ENCODE results near the gene C19orf67. TPM values are rescaled to one million over a fixed set of nuclear protein-coding genes. Genes with fewer than 3 reads are reported as not detected.

Gene C19orf67
- total RNA-seq, 1 donor, result 0.27 TPM

- no peak for TF ChIP-seq CTCF (IDR thresholded peaks at IDR 0.05; ENCODE audit: insufficient read depth, low read length)
- no peak overlapping the region for H3K4me3 ChIP-seq (ENCODE audit: low read depth, low read length)
- DNase-seq (ENCODE audit: low read depth), result no peak
These were observed 9.3 kb upstream of the C19orf67 start for GRCh38 chr19:14094854-14095253.

DNA sequence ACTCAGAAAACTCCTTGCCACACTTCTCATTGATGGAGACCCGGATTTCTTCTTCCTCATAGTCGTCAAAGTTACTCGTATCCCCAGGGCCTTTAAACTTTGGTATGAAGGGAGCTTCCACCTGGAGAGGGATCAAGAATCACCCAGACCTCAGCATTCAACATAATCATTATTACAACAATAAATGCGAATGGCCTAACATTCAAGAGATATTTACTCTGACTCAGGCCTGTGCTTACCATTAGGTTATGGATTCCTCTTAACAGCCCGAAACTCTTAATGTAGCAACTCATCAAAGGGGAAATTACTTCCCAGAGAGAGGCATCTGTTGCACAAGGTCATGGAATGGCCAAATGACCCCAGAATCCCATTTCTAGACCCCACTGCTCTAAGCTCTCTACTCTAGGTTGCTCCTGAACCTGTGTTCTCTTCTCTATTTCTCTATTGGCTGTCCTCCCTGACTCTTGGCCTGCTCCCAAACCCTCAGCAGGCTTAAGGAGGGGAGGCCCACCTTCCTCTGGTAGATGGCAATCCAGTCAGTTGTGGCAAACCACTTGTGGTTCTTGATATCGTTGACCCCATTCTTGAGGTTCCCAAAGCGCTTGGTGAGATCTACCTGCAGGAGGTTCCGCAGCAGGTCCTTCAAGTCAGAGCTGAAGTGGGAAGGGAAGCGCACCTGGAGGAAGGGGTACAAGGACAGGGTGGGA, 7.7 kb upstream of the C19orf67 start:
- no peak for DNase-seq (ENCODE audit: low read depth)
- no peak for TF ChIP-seq CTCF (IDR thresholded peaks at IDR 0.05; ENCODE audit: insufficient read depth, low read length)
- H3K4me3 ChIP-seq (ENCODE audit: low read depth, low read length), result no peak overlapping the region

GRCh38 chr19:14091813-14092462, 6.4 kb upstream of the C19orf67 start:
- TF ChIP-seq CTCF (IDR thresholded peaks at IDR 0.05; ENCODE audit: insufficient read depth, low read length), result no peak
- DNase-seq (ENCODE audit: low read depth), result no peak

DNA sequence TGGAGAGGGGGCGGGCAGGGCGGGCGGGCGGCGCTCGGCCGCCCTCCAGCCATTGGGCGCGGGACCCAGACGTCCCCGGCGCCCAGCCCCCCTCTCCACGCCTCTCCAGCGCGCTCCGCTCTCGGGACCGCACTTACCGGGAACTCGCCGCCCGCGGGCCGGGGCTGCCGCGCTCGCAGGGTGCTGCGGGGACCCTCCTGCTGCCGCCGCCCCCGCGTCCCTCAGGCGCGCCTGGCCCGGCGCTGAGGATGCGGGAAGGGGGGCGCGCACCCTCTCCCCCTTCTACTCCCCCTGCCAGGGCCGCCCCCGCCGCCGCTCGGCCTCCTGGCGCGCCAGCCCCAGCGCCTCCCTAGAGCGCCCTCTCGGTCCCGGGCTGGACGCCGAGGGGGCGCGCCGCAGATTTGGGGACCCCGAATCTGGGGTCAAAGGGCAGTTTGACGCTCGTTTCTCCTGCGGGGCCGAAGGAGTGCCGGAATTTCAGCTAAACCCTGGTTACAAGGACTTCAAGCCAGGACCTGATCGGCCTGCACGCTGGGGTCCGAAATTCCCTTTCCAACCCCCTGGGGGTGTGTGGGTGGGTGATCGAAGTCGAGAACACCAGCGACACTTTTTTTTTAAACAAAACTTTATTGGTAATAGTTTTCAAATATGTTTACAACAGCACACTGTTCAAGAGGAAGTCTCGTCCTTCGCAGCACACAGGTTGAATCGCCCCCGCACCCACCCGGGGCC, 5.7 kb upstream of the C19orf67 start:
- DNase-seq (ENCODE audit: low read depth), result peak; percentile 60
- peak; percentile 29 for TF ChIP-seq CTCF (IDR thresholded peaks at IDR 0.05; ENCODE audit: insufficient read depth, low read length)
- peak overlapping the region; percentile 80 for H3K4me3 ChIP-seq (ENCODE audit: low read depth, low read length)

More at GRCh38 chr19:14091813-14092462, 6.4 kb upstream of the C19orf67 start:
- H3K4me3 ChIP-seq (ENCODE audit: low read depth, low read length), result peak overlapping the region; percentile 80

DNA sequence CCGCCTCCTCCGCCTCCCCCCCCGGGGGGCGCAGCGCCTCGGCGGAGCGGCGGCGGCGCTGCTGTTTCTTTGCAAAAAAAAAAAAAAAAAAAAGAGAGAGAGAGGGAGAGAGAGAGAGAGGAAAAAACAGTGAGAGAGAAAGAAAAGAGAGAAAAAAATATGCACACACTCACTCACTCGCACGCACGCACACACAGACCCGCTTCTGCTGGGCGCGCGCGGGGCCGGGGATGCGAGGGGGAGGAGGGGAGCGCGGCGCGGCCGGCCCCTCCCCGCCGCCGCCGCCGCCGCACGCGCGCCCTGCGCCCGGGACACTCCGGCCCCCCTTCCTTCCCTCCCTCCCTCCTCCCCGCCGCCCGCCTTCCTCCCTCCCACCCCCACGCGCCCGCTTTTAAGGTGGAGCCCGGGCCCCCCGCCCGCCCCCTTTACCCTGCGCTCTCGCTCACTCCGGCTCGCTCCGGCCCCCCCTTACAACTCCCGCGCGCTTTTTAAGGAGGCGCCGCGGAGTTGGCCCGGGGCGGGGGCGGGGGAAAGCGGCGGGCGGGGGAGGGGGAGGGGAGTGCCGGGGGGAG, 5.0 kb upstream of the C19orf67 start, which contains the start of gene SAMD1:
TSS of gene SAMD1 (minus strand) at position 243 of the 572 bp plus-strand sequence.
- peak; percentile 89 for DNase-seq (ENCODE audit: low read depth)
- TF ChIP-seq CTCF (IDR thresholded peaks at IDR 0.05; ENCODE audit: insufficient read depth, low read length), result no peak
- peak within 1 kb of the TSS; percentile 80 for H3K4me3 ChIP-seq (ENCODE audit: low read depth, low read length)

DNA sequence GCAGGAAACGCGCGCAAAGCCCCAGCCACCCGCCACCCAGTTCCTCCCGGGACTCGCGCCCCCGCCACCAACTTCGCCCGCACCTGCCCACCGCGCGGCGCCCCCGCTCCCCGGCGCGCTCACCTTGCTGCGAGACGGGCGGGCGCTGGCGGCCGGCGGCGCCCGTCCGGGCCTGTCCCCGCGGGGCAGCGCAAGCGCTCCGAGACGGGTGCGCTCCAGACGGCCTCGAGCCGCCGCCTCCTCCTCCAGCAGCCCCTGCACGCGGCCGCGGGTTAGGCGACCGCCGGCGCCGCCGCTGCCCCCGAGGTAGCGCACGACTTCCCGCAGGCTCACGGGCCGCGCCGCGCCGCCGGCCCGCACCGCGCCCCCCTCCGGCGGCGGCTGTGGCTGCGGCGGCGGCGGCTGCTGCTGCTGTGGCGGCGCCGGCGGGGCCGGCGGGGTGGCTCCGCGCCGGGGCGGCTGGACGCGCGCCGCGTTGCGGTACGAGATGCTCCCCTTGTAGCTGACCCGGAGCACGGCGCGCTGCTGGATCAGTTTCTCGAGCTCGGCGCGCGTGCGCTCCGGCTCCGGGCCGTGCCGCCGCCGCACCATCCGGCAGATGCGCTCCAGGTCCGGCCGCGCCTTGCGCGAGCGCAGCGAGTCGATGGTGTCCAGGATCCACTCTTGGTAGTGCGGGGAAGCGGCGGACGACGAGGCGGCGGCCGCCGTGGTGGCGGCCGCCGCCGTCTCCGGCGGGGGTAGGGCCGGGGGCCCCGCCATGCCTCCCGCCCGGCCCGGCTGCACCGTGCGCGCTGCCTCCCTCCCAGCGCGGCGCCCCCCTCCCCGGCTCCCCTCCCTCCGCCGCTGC, 4.3 kb upstream of the C19orf67 start:
- H3K4me3 ChIP-seq (ENCODE audit: low read depth, low read length), result peak overlapping the region; percentile 68
- TF ChIP-seq CTCF (IDR thresholded peaks at IDR 0.05; ENCODE audit: insufficient read depth, low read length), result peak; percentile 5
- peak; percentile 57 for DNase-seq (ENCODE audit: low read depth)
